Panc1 (cell line): ENCODE data around the gene MEF2A.

Source experiments
- CTCF ChIP-seq: fragments of 450-650 bp; IDR thresholded peaks from 2 replicates; pipeline ENCODE4 v1.5.1; 2017; ENCODE audit warnings: mild to moderate bottlenecking
- POLR2AphosphoS5 ChIP-seq: IDR thresholded peaks from 2 replicates; pipeline ENCODE4 v1.6.1; 2012; ENCODE audit warnings: mild to moderate bottlenecking, low read depth, low read length, moderate library complexity
- REST ChIP-seq, 2 experiments: IDR thresholded peaks; 2 replicates each; pipeline ENCODE4 v1.6.1; 2011 to 2012; ENCODE audit warnings: low read depth in 2 of 2, control low read depth in 1 of 2, low read length in 1 of 2, mild to moderate bottlenecking in 1 of 2, moderate library complexity in 1 of 2; ENCODE audit not compliant: insufficient read depth in 1 of 2
- SIN3A ChIP-seq: IDR thresholded peaks from 2 replicates; pipeline ENCODE4 v1.6.1; 2012; ENCODE audit warnings: low read depth, mild to moderate bottlenecking, low read length, moderate library complexity, borderline replicate concordance; ENCODE audit not compliant: insufficient read depth

GRCh38 chr15:99680276-99680675, 114.5 kb downstream of the MEF2A start:
- TF ChIP-seq CTCF (no peak), SIN3A (no peak), REST (IDR thresholded peaks at IDR 0.05; ENCODE audit: insufficient read depth in 1 of 2, low read depth in 2 of 2, low read length in 1 of 2) (no peak), POLR2AphosphoS5 (no peak)
